Measurements from ENCODE around the gene COBL.

- no peak for TF ChIP-seq NFIC (IDR thresholded peaks at IDR 0.05; ENCODE audit: low read depth, low read length)
- no peak for TF ChIP-seq POLR2A (IDR thresholded peaks at IDR 0.05; ENCODE audit: low read depth, low read length)
Observed at GRCh38 chr7:51064688-51065087, 251.9 kb downstream of the COBL start.

All from GM12878 (cell line).